Left renal cortex interstitium (tissue), 4 donors: ENCODE results near the gene KCTD8. TPM values are rescaled to one million over a fixed set of nuclear protein-coding genes. Genes with fewer than 3 reads are reported as not detected.
"Not testable (repeated sequence)": the region's sequence is repeated elsewhere in the genome, so short reads cannot be mapped to it uniquely, and the experiment has no call there.

Experiments used
- DNase-seq, 4 donors: peaks; one replicate each; pipeline ENCODE4 v3.0.0-alpha.2; 2013; ENCODE audit warnings: low read depth in 4 of 4, low spot score in 2 of 4, missing footprints in 1 of 4
- polyA plus RNA-seq, 4 donors: library from polyadenylated mRNA; unstranded; fragments of 120-200 nt; gene quantifications; one replicate each; pipeline ENCODE4 v1.2.1, GENCODE V29; 2013; ENCODE audit not compliant: insufficient read length in 4 of 4

KCTD8 gene
- polyA plus RNA-seq, 4 donors = 3.0 to 4.9 (median 4.4) TPM

- DNase-seq = not testable (repeated sequence)
Measured at GRCh38 chr4:44167766-44168165, 280.8 kb downstream of the KCTD8 start.

DNA sequence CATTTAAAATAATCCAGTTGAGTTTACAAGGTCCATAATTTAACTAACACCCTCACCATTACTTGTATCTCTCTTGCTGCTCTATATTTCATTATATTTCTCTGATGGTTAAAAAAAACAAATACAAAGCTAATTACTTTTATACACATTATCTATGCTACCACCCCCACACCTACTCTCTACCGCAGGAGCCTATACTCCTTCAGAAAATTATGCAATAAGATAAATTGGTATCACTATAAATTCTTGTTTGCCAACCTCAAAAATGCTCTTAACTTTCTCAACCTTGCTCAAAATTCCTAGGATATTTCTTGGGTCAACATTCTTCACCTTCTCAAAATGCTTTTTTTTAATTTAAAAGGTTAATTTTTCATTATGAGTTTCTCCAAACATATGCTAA is 282.7 kb downstream of the KCTD8 start:
- DNase-seq = no peak

DNA sequence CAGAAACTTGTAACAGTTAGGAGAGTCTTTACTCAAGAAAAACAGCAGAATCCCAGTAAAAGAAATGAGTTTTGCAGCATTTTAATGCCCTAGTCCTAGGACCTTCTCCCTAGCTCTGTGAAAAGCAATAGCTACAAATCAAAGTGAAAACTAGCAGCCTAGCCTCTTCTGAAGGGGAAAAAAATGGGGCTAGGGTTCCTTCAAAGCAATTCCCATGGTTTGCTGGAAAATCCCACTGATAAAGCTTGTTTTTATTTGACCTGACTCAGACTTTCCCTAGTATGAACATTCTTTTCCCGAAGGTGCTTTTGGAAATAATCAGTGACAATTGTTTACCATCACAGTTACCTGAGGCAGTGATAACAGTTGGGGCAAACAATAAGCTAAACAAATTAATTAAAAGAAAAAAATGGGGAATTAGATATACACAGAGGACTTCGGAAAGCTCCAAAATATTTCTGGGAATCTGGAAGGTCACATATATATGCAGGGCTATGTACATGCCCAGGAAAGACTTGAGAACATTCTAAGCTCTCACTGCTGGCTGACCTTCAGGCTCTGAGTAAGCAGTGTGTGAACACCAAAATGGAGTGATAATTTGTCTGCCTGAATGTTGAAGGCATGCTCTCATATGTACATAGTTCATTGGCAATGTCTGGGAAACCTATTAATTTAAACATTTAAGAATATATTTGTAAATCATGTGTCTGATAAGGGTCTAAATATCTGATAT is 285.9 kb downstream of the KCTD8 start:
- DNase-seq = no peak

DNA sequence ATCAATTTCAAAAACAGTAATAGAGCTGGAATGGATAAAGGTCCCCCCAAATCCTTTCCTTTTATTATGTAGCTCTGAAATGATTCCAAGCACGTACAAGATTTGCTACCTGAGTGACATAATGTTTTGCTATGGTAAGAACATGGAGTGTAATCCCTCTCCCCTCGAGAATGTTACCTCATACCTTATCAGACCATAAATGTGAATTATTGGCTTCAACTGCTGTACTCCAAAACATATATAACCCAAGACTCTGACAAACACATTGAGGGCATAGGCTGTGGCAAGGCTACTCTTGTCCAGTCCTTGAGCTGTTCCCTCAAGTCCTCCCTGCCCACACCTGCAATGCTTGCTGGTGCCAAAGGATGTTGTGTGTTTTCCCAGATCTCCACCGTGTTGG is 286.9 kb downstream of the KCTD8 start:
- DNase-seq = no peak

DNA sequence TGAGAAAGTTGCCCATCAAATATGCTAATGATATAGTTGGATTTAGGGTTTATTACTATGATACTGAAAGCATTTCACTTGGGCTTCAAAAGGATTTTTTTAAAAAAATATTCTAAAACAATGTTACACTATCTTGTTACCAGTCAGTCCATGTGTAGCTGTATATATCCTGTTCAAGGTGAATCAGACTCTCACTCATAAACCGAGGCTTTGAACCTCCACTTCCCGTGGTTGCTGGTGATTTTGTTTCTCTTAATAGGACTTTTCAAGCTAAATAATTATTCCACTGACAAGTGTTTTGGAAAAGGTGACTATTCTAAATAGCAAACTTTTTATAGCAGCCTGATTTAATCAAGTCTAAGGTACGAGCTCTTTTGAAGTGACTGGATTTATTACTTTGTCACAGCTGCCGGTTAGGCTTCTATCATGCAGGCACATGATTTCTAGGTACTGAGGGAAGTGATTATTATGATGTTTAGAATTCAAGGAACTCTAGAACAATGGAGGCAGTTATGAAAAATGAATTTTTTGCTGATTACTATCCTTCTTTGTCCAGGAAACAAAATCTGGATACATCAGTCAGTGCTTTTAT is 287.7 kb downstream of the KCTD8 start:
- no peak for DNase-seq

DNA sequence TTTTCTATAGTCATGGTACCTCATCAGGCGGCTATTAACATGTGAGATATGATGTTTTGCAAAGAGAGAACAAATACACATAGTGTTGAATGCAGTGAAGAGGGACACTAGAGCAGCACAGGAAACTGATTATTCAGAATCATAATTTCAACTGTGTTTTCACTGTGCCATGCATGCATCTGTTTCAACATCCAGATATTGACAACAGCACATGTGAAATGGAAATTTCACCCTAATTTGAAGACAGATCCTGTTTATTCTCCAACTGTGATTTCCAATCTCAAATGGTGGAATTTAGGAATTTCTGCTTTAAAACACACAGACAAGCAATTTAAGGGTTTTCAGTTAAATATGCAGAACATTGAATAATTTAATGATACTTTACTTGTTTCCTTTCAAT is 288.6 kb downstream of the KCTD8 start:
- DNase-seq = no peak

DNA sequence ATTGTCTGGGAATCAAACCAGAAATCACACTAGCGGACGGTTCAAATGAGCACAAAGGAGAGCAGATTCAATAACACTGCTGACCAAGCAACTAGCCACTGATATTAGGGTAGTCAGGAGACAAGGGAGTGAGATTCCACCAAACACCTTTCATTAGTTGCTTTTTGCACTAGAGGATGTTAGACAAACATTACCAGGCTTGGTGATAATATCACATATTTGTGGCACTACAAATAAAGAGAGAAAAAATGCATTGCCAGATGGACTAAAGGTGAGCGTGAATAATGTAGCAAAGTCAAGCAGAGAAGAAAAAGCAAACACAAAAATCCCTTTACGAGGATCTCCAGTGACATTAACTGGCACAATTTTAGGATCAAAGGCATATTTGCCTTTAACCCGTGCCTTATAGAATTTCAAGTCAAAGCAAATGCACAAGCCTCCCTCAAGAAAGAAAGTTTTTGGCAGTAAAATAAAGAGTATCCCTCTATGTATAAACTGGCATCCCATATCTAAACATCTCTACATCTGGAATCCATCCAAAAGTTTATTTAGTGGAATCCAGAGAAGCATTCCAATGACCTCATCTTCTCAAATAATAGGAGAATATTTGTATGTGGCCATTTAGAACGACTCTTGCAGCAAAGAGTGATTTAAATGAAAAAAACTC is 290.9 kb downstream of the KCTD8 start:
- DNase-seq = no peak

DNA sequence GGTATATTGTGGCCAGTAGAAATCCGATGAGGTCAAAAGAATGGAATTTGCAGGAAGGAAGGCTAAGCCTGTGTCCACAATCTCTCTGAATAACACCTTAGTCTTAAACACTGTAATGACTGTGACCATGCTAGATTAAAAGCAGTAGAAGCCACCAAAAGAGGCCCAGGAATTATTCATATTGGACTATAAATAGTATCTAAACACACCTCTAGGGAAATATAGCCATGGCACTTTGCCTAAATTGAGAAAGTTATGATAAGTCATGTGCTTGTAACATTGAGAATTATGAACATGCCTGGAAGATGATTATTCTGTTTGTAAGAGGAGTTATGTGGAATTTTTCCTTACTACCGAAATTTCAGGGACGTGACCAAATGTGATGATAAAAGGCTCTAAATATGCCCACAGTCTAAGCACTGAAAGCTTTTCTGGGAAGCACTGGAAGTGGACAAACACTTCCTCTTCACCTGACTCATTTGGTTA is 298.5 kb downstream of the KCTD8 start:
- no peak for DNase-seq

DNA sequence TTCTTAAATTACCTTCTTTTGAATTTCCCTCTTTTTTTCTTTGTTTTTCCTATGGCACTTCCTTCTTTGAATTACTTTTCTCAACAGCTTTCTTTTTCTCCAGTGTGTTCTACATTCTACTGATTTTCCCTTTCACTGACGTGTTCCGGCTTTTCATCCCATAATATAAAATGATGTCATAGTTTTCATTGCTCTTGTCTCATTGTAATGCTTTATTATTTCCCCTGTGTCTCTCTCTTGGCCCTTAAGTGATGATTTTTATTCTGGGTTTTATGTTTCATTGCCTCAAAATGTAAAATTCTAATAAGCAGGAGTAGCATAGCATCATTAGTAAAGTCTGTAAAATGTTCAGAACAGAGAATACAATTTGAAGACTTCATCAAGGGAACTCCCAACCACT is 299.3 kb downstream of the KCTD8 start:
- DNase-seq = no peak

DNA sequence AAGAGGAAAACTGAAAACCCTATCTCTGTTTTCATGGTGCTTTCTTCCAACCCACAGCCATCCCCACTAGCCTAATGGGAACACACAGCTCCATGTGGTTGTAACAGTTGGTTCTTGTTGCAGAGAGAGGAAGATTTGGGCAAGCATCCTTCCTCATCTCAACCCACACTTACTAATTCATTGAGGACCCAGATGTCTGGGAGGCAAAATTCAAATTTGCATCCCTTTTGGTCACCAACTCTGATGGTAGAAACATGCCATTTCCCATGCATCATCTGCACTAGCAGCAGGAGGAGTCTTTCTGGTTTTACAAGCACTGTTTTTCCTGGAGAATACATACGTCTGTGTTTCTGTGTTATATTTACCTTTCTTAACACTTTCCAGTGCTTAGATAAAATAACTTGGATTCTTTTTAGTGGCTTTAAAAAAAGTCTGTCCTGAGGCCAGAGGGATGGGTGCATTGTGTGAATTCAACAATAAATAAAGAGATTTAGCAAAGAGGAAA is 301.0 kb downstream of the KCTD8 start:
- DNase-seq = no peak

DNA sequence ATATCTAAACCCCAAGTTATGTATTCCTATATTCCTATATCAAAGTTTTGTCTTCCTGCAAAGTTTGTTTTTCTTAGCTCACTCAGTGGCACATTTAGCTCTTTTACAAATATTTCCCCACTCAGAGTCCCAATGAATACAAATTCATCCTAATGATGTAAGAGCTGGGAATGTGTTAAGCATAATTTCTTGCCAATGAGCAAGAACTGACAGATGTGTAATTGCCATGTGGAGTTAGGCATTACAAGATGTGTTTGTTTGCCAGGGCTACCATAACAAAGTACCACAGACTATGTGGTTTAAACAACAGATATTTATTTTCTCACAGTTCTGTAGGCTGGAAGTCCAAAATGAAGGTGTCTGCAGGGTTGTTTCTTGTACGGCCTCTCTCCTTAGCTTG is 302.1 kb downstream of the KCTD8 start:
- DNase-seq = no peak

DNA sequence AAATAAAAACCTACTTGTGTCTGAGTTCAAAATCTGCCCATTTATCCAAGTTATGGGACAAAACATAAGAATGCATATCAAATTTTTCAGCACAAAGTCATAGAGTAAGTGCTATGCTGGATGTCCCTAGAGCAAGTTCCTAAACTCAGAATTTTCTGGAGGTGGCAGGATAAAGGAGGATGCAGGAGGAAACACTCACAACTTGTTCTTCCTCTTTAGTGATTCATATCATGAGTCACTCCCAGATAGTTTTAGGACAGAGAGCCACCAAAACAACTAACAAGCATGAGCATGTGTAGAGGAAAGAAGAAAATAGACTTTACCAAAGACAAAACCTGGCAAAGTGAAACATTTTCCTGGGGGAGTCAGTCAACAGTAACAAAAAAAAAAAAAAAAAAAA is 302.7 kb downstream of the KCTD8 start:
- no peak for DNase-seq

GRCh38 chr4:44132526-44132925 is 316.1 kb downstream of the KCTD8 start:
- DNase-seq = no peak

Other genes starting within 250 kb of the KCTD8 start
- gene YIPF7, start 202.8 kb upstream of the KCTD8 start, polyA plus RNA-seq = under 1 TPM; 0.29 to 0.55 (median 0.34) TPM
- 10 to 100 TPM; 26.4 to 33.0 (median 28.7) TPM for gene GUF1, start 229.6 kb upstream of the KCTD8 start, polyA plus RNA-seq